Superior temporal gyrus (tissue), 1 donor: ENCODE results near the gene GUK1.

Experiments
- DNase-seq: peaks from one replicate; pipeline ENCODE4 v3.0.0-alpha.2; 2016; ENCODE audit errors: extremely low spot score

The GUK1 gene, protein sequence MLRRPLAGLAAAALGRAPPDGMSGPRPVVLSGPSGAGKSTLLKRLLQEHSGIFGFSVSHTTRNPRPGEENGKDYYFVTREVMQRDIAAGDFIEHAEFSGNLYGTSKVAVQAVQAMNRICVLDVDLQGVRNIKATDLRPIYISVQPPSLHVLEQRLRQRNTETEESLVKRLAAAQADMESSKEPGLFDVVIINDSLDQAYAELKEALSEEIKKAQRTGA

GRCh38 chr1:228139931-228140723 lies at the start of gene GUK1:
Gene GUK1, plus strand, starts transcription at chr1:228140279. Its CDS starts 24 bp downstream, at chr1:228140303.
- peak; percentile 95 for DNase-seq

DNA sequence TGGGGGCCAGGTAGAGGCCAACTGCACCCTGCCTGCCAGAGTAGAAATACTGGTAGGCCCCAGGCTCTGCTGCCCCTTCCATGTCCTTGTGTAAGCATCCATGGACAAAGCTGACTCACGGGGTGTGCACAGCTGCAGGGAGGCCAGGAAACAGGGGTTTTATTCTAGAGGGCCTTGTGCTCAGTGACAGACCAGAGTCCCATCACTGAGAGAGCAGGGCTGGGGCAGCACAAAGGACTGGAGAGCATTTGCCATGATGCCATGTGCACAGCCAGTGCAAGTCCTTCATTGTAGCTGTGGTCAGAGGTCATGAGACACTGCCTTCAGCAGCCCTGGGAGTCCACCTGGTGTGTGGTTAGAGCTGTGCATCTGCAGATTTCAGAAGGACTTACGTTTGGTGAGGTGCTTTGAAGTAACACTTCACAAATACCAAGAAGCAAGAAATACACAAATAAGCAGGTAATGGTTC lies 49.4 kb upstream of the GUK1 start:
- DNase-seq: no peak

DNA sequence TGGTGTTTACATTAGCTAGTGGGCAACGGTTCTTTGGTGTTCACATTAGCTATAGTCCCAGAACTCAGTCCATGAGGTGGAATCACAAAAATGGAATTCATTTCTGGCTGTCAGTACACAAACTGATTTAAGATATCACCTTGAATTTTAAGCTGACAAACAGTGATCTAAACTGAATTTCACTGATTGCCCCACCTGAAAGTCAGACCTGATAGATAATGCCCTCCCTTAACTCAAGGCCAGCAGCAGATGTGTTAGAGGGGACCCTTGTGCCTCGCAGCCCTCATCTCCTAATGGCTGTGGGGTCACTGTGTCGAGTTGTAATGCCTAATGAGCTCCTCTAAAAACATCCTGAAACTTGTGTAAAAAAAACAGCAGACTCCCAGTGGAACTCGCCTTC lies 49.0 kb upstream of the GUK1 start:
- DNase-seq: no peak

DNA sequence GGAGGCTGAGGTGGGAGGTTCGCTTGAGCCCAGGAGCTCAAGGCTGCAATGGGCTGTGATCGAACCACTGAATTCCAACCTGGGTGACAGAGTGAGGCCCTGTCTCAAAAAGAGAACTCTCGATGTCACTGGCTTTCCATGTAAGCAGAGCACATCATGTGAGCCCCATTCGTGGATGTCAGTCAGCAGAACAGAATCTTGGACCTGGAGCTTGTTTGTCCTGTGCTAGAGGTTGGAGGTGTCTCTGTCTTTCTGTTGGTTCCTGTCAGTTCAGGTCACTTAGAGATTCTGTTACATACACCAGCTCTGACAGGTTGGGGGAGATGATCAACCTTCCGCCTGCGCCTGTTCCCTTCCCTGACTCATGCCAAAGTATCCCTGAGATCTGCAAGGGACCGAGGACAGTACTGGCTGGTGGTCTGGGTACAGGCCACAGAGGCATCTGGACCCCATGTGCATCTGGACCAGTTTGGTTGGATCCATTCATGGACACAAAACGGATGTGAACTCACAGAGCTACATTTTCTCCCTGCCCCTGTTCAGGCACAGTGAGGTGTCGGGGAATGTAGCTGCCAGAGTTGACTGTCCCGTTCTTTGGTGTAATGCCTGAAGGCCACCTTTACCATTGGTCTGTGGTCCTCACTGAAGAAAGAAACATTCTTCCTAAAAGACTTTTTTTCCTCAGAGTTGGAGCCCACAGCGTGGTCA lies 47.6 kb upstream of the GUK1 start:
- no peak for DNase-seq

DNA sequence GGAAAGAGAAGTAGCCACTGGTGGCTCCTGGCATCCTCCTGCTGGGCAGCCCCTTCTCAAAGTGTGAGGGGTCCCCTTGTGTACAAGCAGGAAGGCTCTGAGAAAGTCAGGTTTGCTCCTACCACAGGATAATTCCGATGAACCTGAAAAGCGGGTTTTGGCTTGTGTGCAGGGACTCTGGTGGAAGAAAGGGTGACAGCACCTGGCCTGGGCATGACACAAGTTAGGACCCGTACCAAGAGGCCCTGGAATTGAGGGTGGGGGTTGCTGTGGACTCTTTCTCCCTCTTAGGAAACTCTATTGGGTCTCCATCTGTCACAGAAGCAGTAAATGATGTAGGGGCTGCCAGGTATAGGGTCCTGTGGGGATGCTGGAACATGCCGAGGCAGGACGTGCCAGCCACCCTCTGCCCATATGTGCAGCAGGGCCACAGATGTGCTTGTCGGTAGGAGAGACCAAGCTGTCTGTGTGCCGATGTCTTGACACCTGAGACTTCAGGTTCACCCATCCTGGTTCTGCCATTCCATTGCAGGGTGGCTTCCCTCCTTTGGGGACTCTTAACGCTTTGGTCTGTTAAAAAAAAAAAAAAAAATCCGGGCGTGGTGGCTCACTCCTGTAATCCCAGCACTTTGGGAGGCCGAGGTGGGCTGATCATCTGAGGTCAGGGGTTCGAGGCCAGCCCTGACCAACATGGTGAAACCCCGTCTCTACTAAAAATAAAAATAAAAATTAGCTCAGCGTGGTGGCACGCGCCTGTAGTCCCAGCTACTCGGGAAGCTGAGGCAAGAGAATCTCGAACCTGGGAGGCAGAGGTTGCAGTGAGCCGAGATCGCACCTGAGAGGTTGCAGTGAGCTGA lies 46.8 kb upstream of the GUK1 start:
- DNase-seq: no peak

DNA sequence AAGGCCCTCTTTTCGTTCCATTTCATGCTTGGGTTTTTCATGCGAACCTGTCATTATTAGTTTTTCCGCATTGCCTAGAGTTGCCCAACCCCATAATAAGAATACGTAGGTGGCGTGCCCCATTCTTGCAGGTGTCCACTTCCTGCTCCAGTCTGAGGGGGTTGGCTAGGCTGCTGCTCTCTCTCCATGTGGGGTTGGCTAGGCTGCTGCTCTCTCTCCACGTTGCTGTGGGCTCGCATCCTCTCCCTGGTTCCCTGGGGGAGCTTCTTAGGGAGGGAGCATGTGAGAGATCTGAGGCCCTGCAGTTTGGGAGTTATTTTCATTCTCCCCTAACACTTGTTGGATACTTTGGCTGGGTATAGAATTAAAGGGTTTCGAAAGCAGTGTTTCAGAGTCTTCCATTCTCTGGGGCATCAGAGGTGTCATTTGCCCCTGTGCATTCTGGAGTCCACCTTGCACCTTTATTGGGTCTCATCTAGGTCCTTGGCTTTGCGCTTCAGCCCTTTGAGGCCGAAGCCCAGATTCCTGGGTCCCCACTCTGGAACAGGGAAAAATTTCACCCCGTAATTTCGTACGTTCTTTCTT lies 45.6 kb upstream of the GUK1 start:
- DNase-seq: no peak

- no peak for DNase-seq
Measured at GRCh38 chr1:228095161-228095560, 44.9 kb upstream of the GUK1 start.

DNA sequence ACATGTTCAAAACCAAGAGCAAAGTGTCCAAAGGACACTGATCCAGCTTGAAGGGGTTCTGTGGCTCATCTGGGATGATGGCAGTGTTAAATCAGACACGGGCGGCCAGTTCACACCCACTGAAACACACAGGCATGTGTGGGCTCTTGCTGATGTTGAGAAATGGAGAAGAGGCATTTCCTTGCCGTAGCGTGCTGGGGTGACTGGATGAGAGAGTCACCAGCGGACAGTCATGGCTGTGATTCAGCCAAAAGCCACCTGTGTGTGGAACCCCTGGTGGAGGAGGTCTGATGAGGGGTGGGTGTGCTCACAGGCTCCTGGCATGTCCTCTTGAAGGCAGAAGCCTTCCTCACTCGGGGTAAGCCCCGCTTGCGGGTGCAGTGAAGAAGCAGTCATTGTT lies 44.1 kb upstream of the GUK1 start:
- no peak for DNase-seq

DNA sequence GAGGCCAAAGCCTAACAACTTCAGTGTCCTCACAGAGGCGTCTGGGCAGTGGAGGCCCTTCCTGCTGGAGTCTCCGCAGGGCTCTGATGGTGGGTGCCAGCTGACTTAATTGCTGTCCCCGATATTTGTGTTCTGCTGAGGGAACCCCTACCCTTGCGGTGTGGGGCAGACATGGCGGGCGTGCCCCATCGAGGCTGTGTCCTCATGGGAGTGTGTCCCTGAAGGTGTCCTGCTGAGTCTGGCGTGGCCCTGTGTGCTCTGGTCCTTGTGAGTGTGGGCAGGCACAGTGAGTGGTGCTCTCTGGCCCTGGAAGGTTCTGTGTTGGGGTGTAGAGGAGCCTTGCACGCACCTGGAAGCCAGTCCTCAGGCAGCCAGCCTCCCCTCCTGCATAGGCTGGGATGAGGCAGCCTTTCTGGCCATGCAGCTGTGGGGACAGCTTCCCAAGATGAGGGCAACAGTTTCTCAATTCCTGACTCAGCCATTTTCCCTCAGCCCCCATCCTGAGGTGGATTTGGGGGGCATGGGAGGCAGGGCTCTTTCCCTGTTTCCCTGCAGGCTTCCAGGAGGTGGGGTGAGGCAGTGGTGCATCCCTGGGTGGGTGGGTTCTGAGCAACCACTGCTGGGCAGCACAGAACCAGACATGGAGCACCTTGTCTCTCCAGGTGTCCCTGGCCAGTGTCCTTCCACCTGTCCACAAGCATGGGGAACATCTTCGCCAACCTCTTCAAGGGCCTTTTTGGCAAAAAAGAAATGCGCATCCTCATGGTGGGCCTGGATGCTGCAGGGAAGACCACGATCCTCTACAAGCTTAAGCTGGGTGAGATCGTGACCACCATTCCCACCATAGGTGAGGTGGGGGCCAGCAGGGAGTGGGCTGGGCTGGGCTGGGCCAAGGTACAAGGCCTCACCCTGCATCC lies 43.4 kb upstream of the GUK1 start:
- no peak for DNase-seq

- DNase-seq: no peak
Measured at GRCh38 chr1:228097333-228098081, 42.6 kb upstream of the GUK1 start.

GRCh38 chr1:228098323-228098931 lies 41.7 kb upstream of the GUK1 start:
- DNase-seq: no peak

- no peak for DNase-seq
Measured at GRCh38 chr1:228099331-228099732, 40.7 kb upstream of the GUK1 start.

GRCh38 chr1:228100822-228101613 lies 39.1 kb upstream of the GUK1 start:
- no peak for DNase-seq

GRCh38 chr1:228101614-228101993 lies 38.5 kb upstream of the GUK1 start:
- DNase-seq: no peak

DNA sequence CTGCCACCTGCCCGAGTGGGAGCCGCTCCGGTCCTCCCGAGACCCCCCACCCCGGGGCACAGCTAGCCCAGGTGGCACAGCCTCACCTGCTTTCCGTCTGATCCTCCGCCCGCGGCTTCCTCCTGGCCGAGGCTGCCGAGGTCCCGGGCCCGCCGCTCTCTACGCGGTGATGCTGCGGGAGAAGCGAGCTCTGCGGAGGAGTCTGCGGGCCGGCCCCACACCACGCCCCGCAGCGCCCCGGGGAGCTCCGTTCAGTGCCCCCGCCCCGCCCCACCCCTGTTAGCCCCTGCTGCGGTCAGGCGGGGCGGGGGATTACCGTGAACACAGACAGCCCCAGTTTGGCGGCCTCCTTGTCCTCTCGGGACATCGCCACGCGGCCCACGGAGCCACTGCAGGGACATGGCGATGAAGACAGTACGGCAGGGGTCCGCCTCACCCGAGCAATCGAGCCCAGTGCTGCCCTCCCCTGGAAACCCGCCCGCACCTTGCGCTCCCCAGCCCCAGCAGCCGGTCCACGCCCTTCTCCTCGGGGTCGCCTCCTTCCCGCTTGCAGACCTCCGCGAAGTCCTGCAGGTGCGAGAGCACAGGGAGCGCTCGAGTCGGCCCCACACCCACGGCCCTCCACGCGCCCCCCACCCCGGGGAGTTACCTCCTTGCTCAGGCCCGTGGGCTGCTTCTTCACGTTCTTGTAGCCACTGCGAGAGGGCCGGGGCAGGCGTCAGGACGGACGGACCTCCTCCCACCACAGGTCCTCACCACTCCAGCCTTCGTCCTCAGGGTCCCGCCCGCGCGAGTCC lies 37.9 kb upstream of the GUK1 start:
- no peak for DNase-seq

DNA sequence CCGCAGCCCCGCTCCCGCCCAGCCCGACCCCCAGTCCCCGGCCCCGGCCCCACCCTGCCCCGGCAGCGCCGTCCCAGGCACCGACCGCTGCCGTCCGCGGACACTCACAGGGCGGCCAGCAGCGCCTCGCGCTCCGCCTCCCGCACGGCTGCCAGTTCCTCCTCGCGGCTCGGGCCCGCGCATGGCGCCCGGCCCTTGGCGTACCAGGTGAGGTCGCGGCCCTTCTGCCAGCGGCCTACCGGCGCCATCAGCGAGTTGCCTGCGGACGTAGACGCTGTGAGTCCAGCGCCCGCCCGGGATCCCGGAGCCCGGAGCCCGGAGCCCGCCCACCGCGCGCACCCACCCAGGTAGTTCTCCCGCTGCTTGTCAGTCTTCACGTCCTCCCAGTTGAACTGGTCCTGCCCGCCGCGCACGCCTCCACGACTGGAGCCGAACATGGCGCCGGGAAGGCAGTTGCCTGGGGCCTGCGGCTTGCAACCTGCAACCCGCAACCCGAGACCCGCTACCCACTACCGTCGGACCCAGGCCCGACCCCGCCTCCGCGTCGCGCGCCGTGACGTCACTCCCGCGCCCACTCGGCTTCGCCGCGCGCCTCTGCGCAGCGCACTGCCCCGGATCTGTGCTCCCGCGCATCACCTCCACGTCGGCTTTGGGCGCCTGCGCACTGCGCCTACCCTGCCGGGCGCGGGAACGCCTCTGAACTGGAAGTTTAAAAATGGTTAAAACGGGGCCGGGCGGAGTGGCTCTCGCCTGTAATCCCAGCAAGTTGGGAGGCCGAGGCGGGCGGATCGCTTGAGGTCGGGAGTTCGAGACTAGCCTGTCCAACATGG lies 37.1 kb upstream of the GUK1 start, which contains the start of gene C1orf35:
TSS of gene C1orf35 (minus strand) at position 535 of the 830 bp plus-strand sequence. CDS start at position 437, 98 bp downstream.
- peak; percentile 92 for DNase-seq
